ENCODE data around the gene FLT4. TPM values are rescaled to one million over a fixed set of nuclear protein-coding genes. Genes with fewer than 3 reads are reported as not detected.

The FLT4 gene
- total and polyA plus RNA-seq, 9 of the 15 experiments (the other 6 are each of a cell fraction or from before 2014, with no cell fraction given): 0.01 to 0.42 (median 0.14) TPM; not detected in 2

DNA sequence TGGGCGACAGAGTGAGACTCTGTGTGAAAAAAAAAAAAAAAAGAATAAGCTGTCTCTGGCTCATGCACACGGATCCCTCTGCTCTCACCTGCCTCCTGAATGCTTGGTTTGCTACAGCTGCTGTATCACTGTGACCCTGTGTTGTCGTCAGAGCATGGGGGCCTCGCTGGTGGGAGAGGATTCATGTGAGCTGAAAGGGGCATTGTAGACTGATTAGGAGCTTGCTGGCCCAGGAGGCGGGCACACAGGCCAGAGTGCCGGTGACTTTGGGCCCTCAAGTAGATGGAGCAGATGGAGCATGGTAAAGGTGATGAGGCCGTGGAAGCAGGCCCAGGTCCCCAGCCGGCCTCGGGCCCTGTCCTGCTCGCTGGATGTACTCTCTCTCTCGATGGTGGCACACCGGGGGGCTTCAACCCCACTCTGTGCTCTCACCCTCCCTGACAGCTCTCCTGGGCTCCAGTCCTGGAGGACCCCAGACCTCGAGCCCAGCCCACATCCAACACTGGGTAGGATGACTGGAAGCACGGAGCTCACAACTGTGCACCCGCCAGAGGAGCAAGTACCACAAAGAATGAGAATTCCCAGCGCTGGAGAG is 7.1 kb downstream of the FLT4 start:
- Histone ChIP-seq H3K4me2 (ENCODE audit: insufficient read depth, low read length) (no peak overlapping the region), H3K9me1 (ENCODE audit: control insufficient read depth, insufficient read depth, low read length) (no peaks in the 10 kb centered on the region), H3K9ac (ENCODE audit: insufficient read depth in 1 of 2, low read depth in 2 of 2, low read length in 2 of 2) (no peak overlapping the region; a peak in 1 of 4 replicates), H4K20me1 (replicated peaks; ENCODE audit: control insufficient read depth, insufficient read depth, low read length) (peaks cover 17% of the 10 kb centered on the region), H2AFZ (ENCODE audit: low read depth, low read length) (no peak overlapping the region), H3K9me3 (replicated peaks; ENCODE audit: control insufficient read depth, insufficient read depth, low read depth, low read length) (no peaks in the 10 kb centered on the region), H3K27ac (ENCODE audit: extremely low read depth, low read depth, low read length) (no peak overlapping the region), H3K36me3 (ENCODE audit: control insufficient read depth, insufficient read depth, low read length) (no peaks in the 10 kb centered on the region), H3K4me1 (replicated peaks in 1 of 2; ENCODE audit: control insufficient read depth in 2 of 2, insufficient read depth in 2 of 2, low read length in 2 of 2) (peaks cover 7 to 31% of the 10 kb centered on the region in 2 experiments; a peak in 4 of 5 replicates), H3K4me3 (no peak overlapping the region), H3K27me3 (ENCODE audit: control insufficient read depth in 2 of 2, insufficient read depth in 2 of 2, low read length in 2 of 2) (peaks cover 52 to 91% of the 10 kb centered on the region in 2 experiments; a peak in 4 of 5 replicates), H3K79me2 (ENCODE audit: control insufficient read depth, insufficient read depth, low read length) (no peaks in the 10 kb centered on the region)
- 5% methylated on average over 15 of the region's 16 CpGs for WGBS (ENCODE audit: insufficient coverage, low coverage, missing lambda C conversion rate)
- no peak for ATAC-seq
- no TSS peak for BruUV-seq (replicated peaks)
- in situ Hi-C loops (cut with MboI): no loop called here
- ChIA-PET POLR2A (interaction anchor here (1.2 to 1.4 kb wide), 2 partner anchors 9 to 10 kb away, joined by 4 to 5 read pairs; no protein-coding TSS in a partner anchor), CTCF (ENCODE audit: low intra/inter-chr PET ratio) (no interaction called here)
- intact Hi-C loops (cut with micrococcal nuclease): no loop called here
- DNase-seq (ENCODE audit: extremely low read depth in 1 of 4, low spot score in 3 of 4): no peak
- FAIRE-seq: no peak
- no peak for TF ChIP-seq NBN (IDR thresholded peaks at IDR 0.05; ENCODE audit: low read depth)
- no peak for TF ChIP-seq ZC3H8 (IDR thresholded peaks at IDR 0.05)
- TF ChIP-seq ARHGAP35 (IDR thresholded peaks at IDR 0.05; ENCODE audit: partially characterized antibody): no peak
- no peak for TF ChIP-seq MAFG (tag; conservative IDR thresholded peaks at IDR 0.05)
- no peak for TF ChIP-seq DPF2 (IDR thresholded peaks at IDR 0.05)
- no peak for TF ChIP-seq U2AF2 (optimal IDR thresholded peaks at IDR 0.05; ENCODE audit: low read depth, low read length)
- no peak for TF ChIP-seq RAD51 (IDR thresholded peaks at IDR 0.05; ENCODE audit: borderline replicate concordance, low read depth)
- no peak for TF ChIP-seq ZNF311 (CRISPR knock-in tag; IDR thresholded peaks at IDR 0.05)
- TF ChIP-seq MYC (IDR thresholded peaks at IDR 0.05; ENCODE audit: low read depth, low read length): no peak
- TF ChIP-seq MYC (CRISPR knock-in tag; IDR thresholded peaks at IDR 0.05; ENCODE audit: borderline replicate concordance, low read depth): no peak
- TF ChIP-seq, protein P1, sequence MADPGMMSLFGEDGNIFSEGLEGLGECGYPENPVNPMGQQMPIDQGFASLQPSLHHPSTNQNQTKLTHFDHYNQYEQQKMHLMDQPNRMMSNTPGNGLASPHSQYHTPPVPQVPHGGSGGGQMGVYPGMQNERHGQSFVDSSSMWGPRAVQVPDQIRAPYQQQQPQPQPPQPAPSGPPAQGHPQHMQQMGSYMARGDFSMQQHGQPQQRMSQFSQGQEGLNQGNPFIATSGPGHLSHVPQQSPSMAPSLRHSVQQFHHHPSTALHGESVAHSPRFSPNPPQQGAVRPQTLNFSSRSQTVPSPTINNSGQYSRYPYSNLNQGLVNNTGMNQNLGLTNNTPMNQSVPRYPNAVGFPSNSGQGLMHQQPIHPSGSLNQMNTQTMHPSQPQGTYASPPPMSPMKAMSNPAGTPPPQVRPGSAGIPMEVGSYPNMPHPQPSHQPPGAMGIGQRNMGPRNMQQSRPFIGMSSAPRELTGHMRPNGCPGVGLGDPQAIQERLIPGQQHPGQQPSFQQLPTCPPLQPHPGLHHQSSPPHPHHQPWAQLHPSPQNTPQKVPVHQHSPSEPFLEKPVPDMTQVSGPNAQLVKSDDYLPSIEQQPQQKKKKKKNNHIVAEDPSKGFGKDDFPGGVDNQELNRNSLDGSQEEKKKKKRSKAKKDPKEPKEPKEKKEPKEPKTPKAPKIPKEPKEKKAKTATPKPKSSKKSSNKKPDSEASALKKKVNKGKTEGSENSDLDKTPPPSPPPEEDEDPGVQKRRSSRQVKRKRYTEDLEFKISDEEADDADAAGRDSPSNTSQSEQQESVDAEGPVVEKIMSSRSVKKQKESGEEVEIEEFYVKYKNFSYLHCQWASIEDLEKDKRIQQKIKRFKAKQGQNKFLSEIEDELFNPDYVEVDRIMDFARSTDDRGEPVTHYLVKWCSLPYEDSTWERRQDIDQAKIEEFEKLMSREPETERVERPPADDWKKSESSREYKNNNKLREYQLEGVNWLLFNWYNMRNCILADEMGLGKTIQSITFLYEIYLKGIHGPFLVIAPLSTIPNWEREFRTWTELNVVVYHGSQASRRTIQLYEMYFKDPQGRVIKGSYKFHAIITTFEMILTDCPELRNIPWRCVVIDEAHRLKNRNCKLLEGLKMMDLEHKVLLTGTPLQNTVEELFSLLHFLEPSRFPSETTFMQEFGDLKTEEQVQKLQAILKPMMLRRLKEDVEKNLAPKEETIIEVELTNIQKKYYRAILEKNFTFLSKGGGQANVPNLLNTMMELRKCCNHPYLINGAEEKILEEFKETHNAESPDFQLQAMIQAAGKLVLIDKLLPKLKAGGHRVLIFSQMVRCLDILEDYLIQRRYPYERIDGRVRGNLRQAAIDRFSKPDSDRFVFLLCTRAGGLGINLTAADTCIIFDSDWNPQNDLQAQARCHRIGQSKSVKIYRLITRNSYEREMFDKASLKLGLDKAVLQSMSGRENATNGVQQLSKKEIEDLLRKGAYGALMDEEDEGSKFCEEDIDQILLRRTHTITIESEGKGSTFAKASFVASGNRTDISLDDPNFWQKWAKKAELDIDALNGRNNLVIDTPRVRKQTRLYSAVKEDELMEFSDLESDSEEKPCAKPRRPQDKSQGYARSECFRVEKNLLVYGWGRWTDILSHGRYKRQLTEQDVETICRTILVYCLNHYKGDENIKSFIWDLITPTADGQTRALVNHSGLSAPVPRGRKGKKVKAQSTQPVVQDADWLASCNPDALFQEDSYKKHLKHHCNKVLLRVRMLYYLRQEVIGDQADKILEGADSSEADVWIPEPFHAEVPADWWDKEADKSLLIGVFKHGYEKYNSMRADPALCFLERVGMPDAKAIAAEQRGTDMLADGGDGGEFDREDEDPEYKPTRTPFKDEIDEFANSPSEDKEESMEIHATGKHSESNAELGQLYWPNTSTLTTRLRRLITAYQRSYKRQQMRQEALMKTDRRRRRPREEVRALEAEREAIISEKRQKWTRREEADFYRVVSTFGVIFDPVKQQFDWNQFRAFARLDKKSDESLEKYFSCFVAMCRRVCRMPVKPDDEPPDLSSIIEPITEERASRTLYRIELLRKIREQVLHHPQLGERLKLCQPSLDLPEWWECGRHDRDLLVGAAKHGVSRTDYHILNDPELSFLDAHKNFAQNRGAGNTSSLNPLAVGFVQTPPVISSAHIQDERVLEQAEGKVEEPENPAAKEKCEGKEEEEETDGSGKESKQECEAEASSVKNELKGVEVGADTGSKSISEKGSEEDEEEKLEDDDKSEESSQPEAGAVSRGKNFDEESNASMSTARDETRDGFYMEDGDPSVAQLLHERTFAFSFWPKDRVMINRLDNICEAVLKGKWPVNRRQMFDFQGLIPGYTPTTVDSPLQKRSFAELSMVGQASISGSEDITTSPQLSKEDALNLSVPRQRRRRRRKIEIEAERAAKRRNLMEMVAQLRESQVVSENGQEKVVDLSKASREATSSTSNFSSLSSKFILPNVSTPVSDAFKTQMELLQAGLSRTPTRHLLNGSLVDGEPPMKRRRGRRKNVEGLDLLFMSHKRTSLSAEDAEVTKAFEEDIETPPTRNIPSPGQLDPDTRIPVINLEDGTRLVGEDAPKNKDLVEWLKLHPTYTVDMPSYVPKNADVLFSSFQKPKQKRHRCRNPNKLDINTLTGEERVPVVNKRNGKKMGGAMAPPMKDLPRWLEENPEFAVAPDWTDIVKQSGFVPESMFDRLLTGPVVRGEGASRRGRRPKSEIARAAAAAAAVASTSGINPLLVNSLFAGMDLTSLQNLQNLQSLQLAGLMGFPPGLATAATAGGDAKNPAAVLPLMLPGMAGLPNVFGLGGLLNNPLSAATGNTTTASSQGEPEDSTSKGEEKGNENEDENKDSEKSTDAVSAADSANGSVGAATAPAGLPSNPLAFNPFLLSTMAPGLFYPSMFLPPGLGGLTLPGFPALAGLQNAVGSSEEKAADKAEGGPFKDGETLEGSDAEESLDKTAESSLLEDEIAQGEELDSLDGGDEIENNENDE (IDR thresholded peaks at IDR 0.05; ENCODE audit: low read depth, low read length): no peak
- TF ChIP-seq SIN3A (IDR thresholded peaks at IDR 0.05; ENCODE audit: borderline replicate concordance in 2 of 2, control insufficient read depth in 1 of 2, low read depth in 2 of 2, low read length in 2 of 2): no peak
- TF ChIP-seq MEF2A (IDR thresholded peaks at IDR 0.05; ENCODE audit: control insufficient read depth, low read depth, low read length): no peak
